ENCODE measurements around the gene HINFP. TPM values are rescaled to one million over a fixed set of nuclear protein-coding genes. Genes with fewer than 3 reads are reported as not detected.

The HINFP gene
- total and polyA plus RNA-seq, 2 of the 4 experiments (the other 2 are of a cell fraction): 9.1 to 15.3 TPM

GRCh38 chr11:119085437-119085847, 35.9 kb upstream of the HINFP start (continued):
- TF ChIP-seq CTCF (conservative IDR thresholded peaks at IDR 0.05; ENCODE audit: low read depth, low read length) (no peak), SMC3 (IDR thresholded peaks at IDR 0.05; ENCODE audit: low read depth, low read length) (no peak), CEBPB (IDR thresholded peaks at IDR 0.05; ENCODE audit: low read depth, low read length) (no peak), RCOR1 (IDR thresholded peaks at IDR 0.05; ENCODE audit: insufficient replicate concordance, low read length) (no peak)

GRCh38 chr11:119087123-119087522, 34.3 kb upstream of the HINFP start:
- H3K9me1 ChIP-seq (ENCODE audit: insufficient read depth, low read length): peaks cover 12% of the 10 kb centered on the region; the same call in 1 of the 2 replicates
- peaks cover 7% of the 10 kb centered on the region for H3K4me1 ChIP-seq (ENCODE audit: control insufficient read depth, insufficient read depth, low read length)
- 100% methylated on average over 2 of the region's 6 CpGs; no CpG with 5 or more reads in 1 of the 2 experiments for WGBS, 2 experiments (ENCODE audit: extremely low coverage in 2 of 2, insufficient read length in 1 of 2)
- no peak overlapping the region for H2AK5ac ChIP-seq (ENCODE audit: low read depth, low read length)
- H2BK5ac ChIP-seq (ENCODE audit: low read depth, low read length, poor library complexity, severe bottlenecking): no peak overlapping the region
- H2BK120ac ChIP-seq (ENCODE audit: low read depth, low read length): no peak overlapping the region
- no peak for DNase-seq
- no peak for ATAC-seq (ENCODE audit: low read depth)
- no peak overlapping the region for H3K56ac ChIP-seq (ENCODE audit: extremely low read depth, insufficient read depth, low read length)
- H3K79me1 ChIP-seq (ENCODE audit: low read depth in 1 of 2, low read length in 2 of 2): peaks cover 30 to 42% of the 10 kb centered on the region in 2 experiments; a peak in 3 of 4 replicates
- H3K18ac ChIP-seq (ENCODE audit: low read depth, low read length): no peak overlapping the region
- no peak overlapping the region for H4K8ac ChIP-seq (ENCODE audit: low read depth in 2 of 2, low read length in 2 of 2)
- BruUV-seq (replicated peaks): no TSS peak
- H3K14ac ChIP-seq (replicated peaks; ENCODE audit: low read depth, low read length): no peak overlapping the region
- H3K4ac ChIP-seq (ENCODE audit: low read depth, low read length): no peak overlapping the region
- no peak overlapping the region for H4K91ac ChIP-seq (ENCODE audit: insufficient read depth, low read depth, low read length)
- no peak overlapping the region for H2AFZ ChIP-seq (replicated peaks; ENCODE audit: low read length, poor library complexity)
- H3K36me3 ChIP-seq (ENCODE audit: control insufficient read depth, insufficient read depth, low read length): peaks cover 9% of the 10 kb centered on the region
- no peak overlapping the region for H2BK15ac ChIP-seq (ENCODE audit: low read depth, low read length)
- peak overlapping the region; percentile 72 for H3K23ac ChIP-seq (ENCODE audit: low read depth, low read length)
- CTCF ChIA-PET: no interaction called here
- POLR2A ChIA-PET (ENCODE audit: unreplicated experiment): no interaction called here
- intact Hi-C loops (cut with micrococcal nuclease) (no loop called here), in situ Hi-C loops (cut with MboI; ENCODE audit: low sequenced_read_pairs) (no loop called here), dilution Hi-C loops (cut with HindIII; ENCODE audit: low sequenced_read_pairs, unreplicated experiment) (no loop called here)
- no peak overlapping the region for H2BK20ac ChIP-seq (ENCODE audit: low read depth, low read length)
- H3K9ac ChIP-seq (ENCODE audit: low read depth, low read length): no peak overlapping the region
- H3K27ac ChIP-seq (ENCODE audit: insufficient read depth, low read length): no peak overlapping the region
- H4K5ac ChIP-seq (ENCODE audit: low read depth, low read length): no peak overlapping the region
- H3K4me3 ChIP-seq (ENCODE audit: insufficient read depth, low read depth, low read length): no peak overlapping the region
- 0 out of 2 replicates have a peak, but pooled peaks cover 4% of the 10 kb centered on the region for H4K20me1 ChIP-seq (ENCODE audit: insufficient read depth, low read length)
- no peaks in the 10 kb centered on the region for H3K27me3 ChIP-seq (ENCODE audit: control insufficient read depth, insufficient read depth, low read length)
- peak overlapping the region; percentile 73 for H2AK9ac ChIP-seq (replicated peaks; ENCODE audit: low read depth, low read length, poor library complexity)
- TF ChIP-seq MXI1 (IDR thresholded peaks at IDR 0.05; ENCODE audit: borderline replicate concordance, low read depth, low read length) (no peak), MAFK (IDR thresholded peaks at IDR 0.05; ENCODE audit: low read depth, low read length) (no peak), MAZ (IDR thresholded peaks at IDR 0.05; ENCODE audit: borderline replicate concordance, low read depth, low read length) (no peak), NFE2L2 (IDR thresholded peaks at IDR 0.05; ENCODE audit: low read depth, low read length) (no peak), CHD1 (IDR thresholded peaks at IDR 0.05; ENCODE audit: low read depth, low read length) (no peak), USF2 (IDR thresholded peaks at IDR 0.05; ENCODE audit: low read depth, low read length) (no peak), RFX5 (IDR thresholded peaks at IDR 0.05; ENCODE audit: low read depth, low read length) (no peak)
- H3K4me2 ChIP-seq (ENCODE audit: low read depth, low read length): no peak overlapping the region
- no peaks in the 10 kb centered on the region for H3K9me3 ChIP-seq (ENCODE audit: control insufficient read depth, insufficient read depth, low read length)

Data from IMR-90 (cell line).